ENCODE data around the gene PCMT1.
"Not testable (repeated sequence)": the region's sequence is repeated elsewhere in the genome, so short reads cannot be mapped to it uniquely, and the experiment has no call there.

PCMT1 gene

GRCh38 chr6:149843051-149843633 is 93.6 kb downstream of the PCMT1 start:
- no peaks in the 10 kb centered on the region for H4K20me1 ChIP-seq (ENCODE audit: insufficient read depth, low read length)
- no peak overlapping the region for H3K4me2 ChIP-seq (ENCODE audit: low read length)
- no peak overlapping the region for H3K4me3 ChIP-seq (ENCODE audit: low read depth, low read length, poor library complexity, severe bottlenecking)
- 0 out of 2 replicates have a peak, but pooled peaks cover 4% of the 10 kb centered on the region for H3K27me3 ChIP-seq (ENCODE audit: insufficient read depth, low read length)
- no peak for TF ChIP-seq EZH2 (IDR thresholded peaks at IDR 0.05; ENCODE audit: borderline replicate concordance, low read length)
- no peak for TF ChIP-seq CTCF (IDR thresholded peaks at IDR 0.05; ENCODE audit: low read length)
- no peaks in the 10 kb centered on the region for H3K36me3 ChIP-seq (ENCODE audit: insufficient read depth, low read length)
- no peak overlapping the region for H3K27ac ChIP-seq (ENCODE audit: low read depth, low read length, poor library complexity, severe bottlenecking)
- no peak overlapping the region for H2AFZ ChIP-seq (ENCODE audit: low read length)
- H3K9me3 ChIP-seq (ENCODE audit: low read length) = no peaks in the 10 kb centered on the region
- H3K79me2 ChIP-seq (ENCODE audit: insufficient read depth, low read length) = no peaks in the 10 kb centered on the region
- no peaks in the 10 kb centered on the region for H3F3A ChIP-seq (ENCODE audit: insufficient read depth, low read length)
- no peaks in the 10 kb centered on the region for H3K9me2 ChIP-seq (ENCODE audit: low read depth, low read length)
- H3K9ac ChIP-seq (ENCODE audit: low read length) = no peak overlapping the region
- H3K4me1 ChIP-seq (ENCODE audit: insufficient read depth, low read length, severe bottlenecking) = no peaks in the 10 kb centered on the region

- not testable (repeated sequence) for H4K20me1 ChIP-seq (ENCODE audit: insufficient read depth, low read length); H3K9me3 ChIP-seq (ENCODE audit: low read length); H2AFZ ChIP-seq (ENCODE audit: low read length); H3K4me2 ChIP-seq (ENCODE audit: low read length); H3K9me2 ChIP-seq (ENCODE audit: low read depth, low read length); H3K4me3 ChIP-seq (ENCODE audit: low read depth, low read length, poor library complexity, severe bottlenecking); H3K4me1 ChIP-seq (ENCODE audit: insufficient read depth, low read length, severe bottlenecking); H3K27ac ChIP-seq (ENCODE audit: low read depth, low read length, poor library complexity, severe bottlenecking); H3K27me3 ChIP-seq (ENCODE audit: insufficient read depth, low read length); H3K36me3 ChIP-seq (ENCODE audit: insufficient read depth, low read length); H3K9ac ChIP-seq (ENCODE audit: low read length); H3F3A ChIP-seq (ENCODE audit: insufficient read depth, low read length); H3K79me2 ChIP-seq (ENCODE audit: insufficient read depth, low read length)
Measured at GRCh38 chr6:149844036-149844435, 94.5 kb downstream of the PCMT1 start.

GRCh38 chr6:149844480-149844879 is 94.9 kb downstream of the PCMT1 start:
- H3K27me3 ChIP-seq (ENCODE audit: insufficient read depth, low read length) = 0 out of 2 replicates have a peak, but pooled peaks cover 4% of the 10 kb centered on the region
- no peak overlapping the region for H3K4me2 ChIP-seq (ENCODE audit: low read length)
- H3K36me3 ChIP-seq (ENCODE audit: insufficient read depth, low read length) = no peaks in the 10 kb centered on the region
- H3K9me3 ChIP-seq (ENCODE audit: low read length) = no peaks in the 10 kb centered on the region
- H3K4me3 ChIP-seq (ENCODE audit: low read depth, low read length, poor library complexity, severe bottlenecking) = no peak overlapping the region
- TF ChIP-seq EZH2 (IDR thresholded peaks at IDR 0.05; ENCODE audit: borderline replicate concordance, low read length) (no peak), CTCF (IDR thresholded peaks at IDR 0.05; ENCODE audit: low read length) (no peak)
- no peak overlapping the region for H3K9ac ChIP-seq (ENCODE audit: low read length)
- H3K4me1 ChIP-seq (ENCODE audit: insufficient read depth, low read length, severe bottlenecking) = no peaks in the 10 kb centered on the region
- H4K20me1 ChIP-seq (ENCODE audit: insufficient read depth, low read length) = no peaks in the 10 kb centered on the region
- H3K79me2 ChIP-seq (ENCODE audit: insufficient read depth, low read length) = no peaks in the 10 kb centered on the region
- H3K27ac ChIP-seq (ENCODE audit: low read depth, low read length, poor library complexity, severe bottlenecking) = no peak overlapping the region
- H2AFZ ChIP-seq (ENCODE audit: low read length) = no peak overlapping the region
- no peaks in the 10 kb centered on the region for H3F3A ChIP-seq (ENCODE audit: insufficient read depth, low read length)
- no peaks in the 10 kb centered on the region for H3K9me2 ChIP-seq (ENCODE audit: low read depth, low read length)

- no peak overlapping the region for H3K27ac ChIP-seq (ENCODE audit: low read depth, low read length, poor library complexity, severe bottlenecking)
- no peaks in the 10 kb centered on the region for H3K9me3 ChIP-seq (ENCODE audit: low read length)
- no peak overlapping the region for H3K4me3 ChIP-seq (ENCODE audit: low read depth, low read length, poor library complexity, severe bottlenecking)
- H3K4me2 ChIP-seq (ENCODE audit: low read length) = no peak overlapping the region
- no peaks in the 10 kb centered on the region for H3F3A ChIP-seq (ENCODE audit: insufficient read depth, low read length)
- TF ChIP-seq EZH2 (IDR thresholded peaks at IDR 0.05; ENCODE audit: borderline replicate concordance, low read length) (no peak), CTCF (IDR thresholded peaks at IDR 0.05; ENCODE audit: low read length) (no peak)
- H2AFZ ChIP-seq (ENCODE audit: low read length) = no peak overlapping the region
- H3K9me2 ChIP-seq (ENCODE audit: low read depth, low read length) = no peaks in the 10 kb centered on the region
- H4K20me1 ChIP-seq (ENCODE audit: insufficient read depth, low read length) = no peaks in the 10 kb centered on the region
- no peaks in the 10 kb centered on the region for H3K36me3 ChIP-seq (ENCODE audit: insufficient read depth, low read length)
- H3K9ac ChIP-seq (ENCODE audit: low read length) = no peak overlapping the region
- no peaks in the 10 kb centered on the region for H3K4me1 ChIP-seq (ENCODE audit: insufficient read depth, low read length, severe bottlenecking)
- H3K27me3 ChIP-seq (ENCODE audit: insufficient read depth, low read length) = 0 out of 2 replicates have a peak, but pooled peaks cover 4% of the 10 kb centered on the region
- H3K79me2 ChIP-seq (ENCODE audit: insufficient read depth, low read length) = no peaks in the 10 kb centered on the region
Measured at GRCh38 chr6:149845549-149845948, 96.0 kb downstream of the PCMT1 start.

All from OCI-LY1 (cell line).